ENCODE measurements around the gene GAK. TPM values are rescaled to one million over a fixed set of nuclear protein-coding genes. Genes with fewer than 3 reads are reported as not detected.

The GAK gene
- total RNA-seq, 2 experiments from 2014 or later: 97.0 to 101 TPM

DNA sequence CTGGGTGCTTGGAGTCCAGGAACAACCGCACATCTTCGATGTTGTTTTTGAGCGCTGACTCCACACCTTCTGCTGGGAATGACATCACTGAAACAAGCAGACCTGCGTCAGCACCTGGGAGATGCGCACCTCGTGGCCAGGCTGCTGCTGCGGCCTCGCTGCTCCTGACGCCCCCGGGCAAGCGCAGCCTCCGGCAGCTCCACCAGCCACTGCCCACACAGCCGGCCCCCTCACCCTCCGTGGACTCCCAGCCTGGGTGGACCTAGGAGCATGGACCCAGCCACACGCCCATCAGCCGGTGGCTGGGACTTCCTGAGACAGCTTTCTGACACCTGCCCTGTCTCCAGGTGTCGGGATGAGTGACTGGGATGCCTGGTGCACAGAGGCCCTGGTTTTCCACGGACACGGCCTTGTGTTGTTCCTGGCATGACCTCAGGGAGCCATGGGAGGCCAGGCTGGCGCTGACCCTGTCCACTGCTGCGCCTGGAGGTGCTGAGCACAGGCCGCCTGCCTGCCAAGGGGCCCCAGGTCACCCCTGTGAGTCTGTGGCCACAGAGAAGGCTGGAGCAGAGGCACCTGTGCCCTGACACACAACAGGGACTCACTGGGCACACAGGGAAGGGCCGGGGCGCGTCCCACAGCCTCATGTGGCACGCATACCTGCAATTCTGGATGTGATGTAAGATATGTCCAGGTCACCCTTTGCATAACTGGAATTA is 48.6 kb downstream of the GAK start:
- ChIA-PET POLR2A (no interaction called here), CTCF (no interaction called here)
- H3K27me3 Mint-ChIP-seq: no peaks in the 10 kb centered on the region
- no peak overlapping the region for H3K4me3 Mint-ChIP-seq
- DNase-seq: no peak
- peaks cover 21% of the 10 kb centered on the region for H3K4me1 Mint-ChIP-seq (ENCODE audit: low read depth)
- intact Hi-C loops (cut with micrococcal nuclease): no loop called here
- H3K27ac Mint-ChIP-seq: no peak overlapping the region
- H3K9me3 Mint-ChIP-seq: no peaks in the 10 kb centered on the region
- peaks cover 31% of the 10 kb centered on the region for H3K36me3 Mint-ChIP-seq

GRCh38 chr4:882646-883045 is 49.5 kb downstream of the GAK start:
- no peak for DNase-seq
- Mint-ChIP-seq H3K27ac (no peak overlapping the region), H3K9me3 (no peaks in the 10 kb centered on the region), H3K4me1 (ENCODE audit: low read depth) (peaks cover 28% of the 10 kb centered on the region), H3K4me3 (no peak overlapping the region), H3K36me3 (peaks cover 30% of the 10 kb centered on the region), H3K27me3 (no peaks in the 10 kb centered on the region)
- POLR2A ChIA-PET: no interaction called here
- CTCF ChIA-PET: no interaction called here
- intact Hi-C loops (cut with micrococcal nuclease): no loop called here

DNA sequence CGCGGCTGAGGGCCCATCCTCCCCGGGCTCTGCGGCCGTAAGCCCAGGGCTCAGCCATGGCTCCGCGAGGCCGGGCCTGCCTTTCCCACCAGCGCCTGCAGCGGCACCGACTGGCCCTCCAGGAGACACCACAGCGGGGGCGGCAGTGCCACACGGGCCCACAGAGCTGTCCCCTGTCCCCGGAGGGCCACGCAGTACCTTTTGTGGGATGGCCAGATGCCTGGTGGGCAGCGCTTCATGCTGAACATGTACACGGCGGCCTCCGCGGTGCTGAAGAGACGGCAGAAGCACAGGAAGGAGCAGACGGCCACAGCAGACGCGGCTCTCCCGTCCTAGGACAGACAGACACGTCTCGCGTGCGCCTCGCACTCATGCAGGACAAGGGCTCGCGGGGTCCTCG is 50.4 kb downstream of the GAK start:
- H3K27ac Mint-ChIP-seq: no peak overlapping the region
- ChIA-PET POLR2A (no interaction called here), CTCF (no interaction called here)
- H3K9me3 Mint-ChIP-seq: no peaks in the 10 kb centered on the region
- H3K36me3 Mint-ChIP-seq: peaks cover 32% of the 10 kb centered on the region
- no peaks in the 10 kb centered on the region for H3K27me3 Mint-ChIP-seq
- DNase-seq: no peak
- peaks cover 30% of the 10 kb centered on the region for H3K4me1 Mint-ChIP-seq (ENCODE audit: low read depth)
- H3K4me3 Mint-ChIP-seq: no peak overlapping the region
- intact Hi-C loops (cut with micrococcal nuclease): no loop called here

- H3K4me3 Mint-ChIP-seq: no peak overlapping the region
- DNase-seq: no peak
- ChIA-PET CTCF (interaction anchor here (0.8 to 1.7 kb wide), 3 partner anchors 17 to 139 kb away, joined by 3 to 4 read pairs (median 4); partner anchors contain the start of genes GAK and TMEM175), POLR2A (interaction anchor here (1.0 to 2.3 kb wide), 2 partner anchors 51 to 99 kb away, joined by 3 to 12 read pairs; partner anchors contain the start of genes GAK and TMEM175)
- H3K9me3 Mint-ChIP-seq: no peaks in the 10 kb centered on the region
- peaks cover 30% of the 10 kb centered on the region for H3K4me1 Mint-ChIP-seq (ENCODE audit: low read depth)
- H3K27me3 Mint-ChIP-seq: no peaks in the 10 kb centered on the region
- peaks cover 35% of the 10 kb centered on the region for H3K36me3 Mint-ChIP-seq
- H3K27ac Mint-ChIP-seq: peak overlapping the region; percentile 95
- intact Hi-C loops (cut with micrococcal nuclease): no loop called here
These were observed 51.3 kb downstream of the GAK start for GRCh38 chr4:880684-881405.

DNA sequence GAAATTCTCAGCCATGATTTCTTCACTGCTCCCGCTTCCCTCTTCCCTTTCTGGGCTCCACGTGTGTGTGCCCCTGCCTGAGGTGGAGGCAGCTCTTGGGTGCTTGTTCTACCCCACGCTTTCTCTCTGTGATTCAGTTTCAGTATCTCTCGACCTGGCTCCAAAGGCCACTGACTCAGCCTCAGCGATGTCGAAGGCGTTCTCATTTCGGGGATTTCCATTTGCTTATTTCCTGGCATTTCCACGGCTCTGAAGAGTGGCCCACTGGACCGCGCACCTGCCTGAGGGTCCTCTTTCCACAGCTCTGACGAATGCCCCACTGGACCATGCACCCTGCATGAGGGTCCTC is 52.4 kb downstream of the GAK start:
- H3K27me3 Mint-ChIP-seq: no peaks in the 10 kb centered on the region
- no peaks in the 10 kb centered on the region for H3K9me3 Mint-ChIP-seq
- POLR2A ChIA-PET: interaction anchor here (1.2 to 2.3 kb wide), 3 partner anchors 50 to 98 kb away, joined by 3 to 12 read pairs (median 10); partner anchors contain the start of genes GAK and TMEM175
- peak; percentile 87 for DNase-seq
- H3K4me1 Mint-ChIP-seq (ENCODE audit: low read depth): peaks cover 30% of the 10 kb centered on the region
- peaks cover 40% of the 10 kb centered on the region for H3K36me3 Mint-ChIP-seq
- CTCF ChIA-PET: interaction anchor here (1.0 to 1.7 kb wide), 4 partner anchors 42 to 138 kb away, joined by 3 to 4 read pairs (median 4); partner anchors contain the start of genes GAK, IDUA and TMEM175
- peak overlapping the region; percentile 95 for H3K27ac Mint-ChIP-seq
- peak overlapping the region; percentile 68 for H3K4me3 Mint-ChIP-seq
- intact Hi-C loops (cut with micrococcal nuclease): loop anchor here (1.0 to 2.0 kb wide), 8 partner anchors 39 to 322 kb away; partner anchors contain the start of genes GAK, IDUA and TMEM175

GRCh38 chr4:878796-879728 is 53.1 kb downstream of the GAK start:
- Mint-ChIP-seq H3K27ac (peak overlapping the region; percentile 95), H3K27me3 (no peaks in the 10 kb centered on the region), H3K36me3 (peaks cover 41% of the 10 kb centered on the region), H3K4me1 (ENCODE audit: low read depth) (peaks cover 30% of the 10 kb centered on the region), H3K9me3 (no peaks in the 10 kb centered on the region), H3K4me3 (peak overlapping the region; percentile 68)
- peak; percentile 67 for DNase-seq
- ChIA-PET CTCF (interaction anchor here (0.9 to 1.7 kb wide), 5 partner anchors 42 to 137 kb away, joined by 3 to 4 read pairs (median 4); partner anchors contain the start of genes GAK, IDUA and TMEM175), POLR2A (interaction anchor here (1.2 to 2.3 kb wide), 3 partner anchors 51 to 97 kb away, joined by 3 to 12 read pairs (median 10); partner anchors contain the start of genes GAK and TMEM175)
- intact Hi-C loops (cut with micrococcal nuclease): loop anchor here (1.0 to 2.0 kb wide), 8 partner anchors 38 to 322 kb away; partner anchors contain the start of genes GAK, IDUA and TMEM175

DNA sequence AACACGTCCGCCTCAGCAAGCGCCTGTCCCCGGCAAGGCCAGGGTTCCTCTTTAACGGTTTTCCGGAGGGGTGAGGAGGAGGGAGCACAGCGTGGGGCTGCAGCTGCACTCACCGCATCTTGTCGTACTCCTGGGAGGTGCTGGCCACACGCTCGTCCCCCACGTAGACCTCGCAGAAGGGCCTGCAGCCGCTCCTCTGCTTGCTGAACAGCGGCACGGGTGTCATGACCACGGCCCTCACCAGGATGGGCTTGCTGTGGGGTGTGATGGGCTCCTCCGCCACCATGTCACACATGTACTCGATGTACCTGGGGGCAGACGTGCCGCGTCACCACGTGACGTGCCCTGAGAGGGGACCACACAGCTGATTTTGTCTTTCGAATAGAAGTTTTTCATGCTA is 54.6 kb downstream of the GAK start:
- Mint-ChIP-seq H3K4me1 (ENCODE audit: low read depth) (peaks cover 30% of the 10 kb centered on the region), H3K27me3 (no peaks in the 10 kb centered on the region), H3K27ac (no peak overlapping the region), H3K4me3 (no peak overlapping the region), H3K36me3 (peaks cover 41% of the 10 kb centered on the region), H3K9me3 (no peaks in the 10 kb centered on the region)
- intact Hi-C loops (cut with micrococcal nuclease): no loop called here
- CTCF ChIA-PET: no interaction called here
- POLR2A ChIA-PET: no interaction called here
- DNase-seq: no peak

- Mint-ChIP-seq H3K27me3 (no peaks in the 10 kb centered on the region), H3K27ac (peak overlapping the region; percentile 24), H3K4me3 (no peak overlapping the region), H3K36me3 (peaks cover 39% of the 10 kb centered on the region), H3K9me3 (no peaks in the 10 kb centered on the region), H3K4me1 (ENCODE audit: low read depth) (peaks cover 30% of the 10 kb centered on the region)
- ChIA-PET CTCF (interaction anchor here (1.2 kb wide), 1 partner anchor 102 kb away, joined by 3 read pairs; no protein-coding TSS in a partner anchor), POLR2A (no interaction called here)
- no peak for DNase-seq
- intact Hi-C loops (cut with micrococcal nuclease): no loop called here
These were observed 55.3 kb downstream of the GAK start for GRCh38 chr4:876780-877179.

DNA sequence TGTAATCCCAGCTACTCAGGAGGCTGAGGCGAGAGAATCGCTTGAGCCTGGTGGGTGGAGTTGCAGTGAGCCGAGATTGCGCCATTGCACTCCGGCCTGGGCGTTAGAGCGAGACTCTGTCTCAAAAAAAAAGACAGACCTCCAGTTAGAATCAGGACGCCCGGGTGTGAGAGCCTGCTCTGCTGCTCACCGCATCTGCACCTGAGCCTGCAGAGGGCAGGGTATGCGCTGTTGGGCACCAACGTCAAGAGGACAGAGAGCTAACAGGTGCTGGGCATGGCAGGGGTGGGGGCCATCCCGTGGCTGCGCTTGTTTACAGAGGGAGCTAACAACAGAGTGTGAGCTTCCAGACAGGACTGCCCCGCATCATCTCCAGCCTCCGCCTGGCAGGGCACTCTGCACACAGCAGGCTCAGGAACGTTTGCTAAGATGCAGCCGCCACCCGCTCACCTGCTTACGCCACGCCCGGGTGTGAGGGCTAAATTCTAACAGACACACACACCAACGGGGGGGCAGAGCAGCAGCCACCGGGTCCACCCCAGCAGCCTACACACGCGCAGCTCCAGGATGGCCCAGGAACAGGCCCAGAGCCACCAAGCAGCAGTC is 56.2 kb downstream of the GAK start:
- DNase-seq: no peak
- intact Hi-C loops (cut with micrococcal nuclease): no loop called here
- H3K27me3 Mint-ChIP-seq: no peaks in the 10 kb centered on the region
- H3K27ac Mint-ChIP-seq: no peak overlapping the region
- H3K4me3 Mint-ChIP-seq: no peak overlapping the region
- H3K9me3 Mint-ChIP-seq: no peaks in the 10 kb centered on the region
- H3K4me1 Mint-ChIP-seq (ENCODE audit: low read depth): peaks cover 30% of the 10 kb centered on the region
- ChIA-PET CTCF (interaction anchor here (1.2 kb wide), 1 partner anchor 101 kb away, joined by 3 read pairs; no protein-coding TSS in a partner anchor), POLR2A (no interaction called here)
- peaks cover 39% of the 10 kb centered on the region for H3K36me3 Mint-ChIP-seq

- intact Hi-C loops (cut with micrococcal nuclease): no loop called here
- ChIA-PET POLR2A (no interaction called here), CTCF (no interaction called here)
- no peak for DNase-seq
- no peaks in the 10 kb centered on the region for H3K9me3 Mint-ChIP-seq
- H3K4me1 Mint-ChIP-seq (ENCODE audit: low read depth): peaks cover 26% of the 10 kb centered on the region
- no peaks in the 10 kb centered on the region for H3K27me3 Mint-ChIP-seq
- no peak overlapping the region for H3K27ac Mint-ChIP-seq
- H3K4me3 Mint-ChIP-seq: no peak overlapping the region
- peaks cover 38% of the 10 kb centered on the region for H3K36me3 Mint-ChIP-seq
These were observed 56.9 kb downstream of the GAK start for GRCh38 chr4:874971-875817.

DNA sequence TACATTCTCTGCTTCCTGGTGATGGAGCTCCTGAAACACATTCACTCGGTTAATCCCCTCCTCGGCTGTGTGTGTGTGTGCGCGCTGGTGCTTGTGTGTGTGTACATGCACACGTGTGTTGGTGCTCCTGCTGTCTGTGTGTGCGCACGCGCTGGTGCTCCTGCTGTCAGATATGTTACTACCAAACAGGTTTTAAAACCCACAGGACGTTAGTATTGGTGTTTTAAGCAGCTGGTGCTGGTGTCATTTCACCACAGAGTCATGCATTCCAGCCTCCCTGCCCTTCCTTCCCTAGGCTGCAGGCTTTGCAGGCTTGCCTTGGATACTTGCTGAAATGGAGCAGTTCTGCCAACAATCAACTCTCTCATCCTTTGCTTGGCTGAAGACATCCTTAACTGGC is 58.1 kb downstream of the GAK start:
- intact Hi-C loops (cut with micrococcal nuclease): no loop called here
- Mint-ChIP-seq H3K27me3 (no peaks in the 10 kb centered on the region), H3K27ac (no peak overlapping the region), H3K4me3 (no peak overlapping the region), H3K36me3 (peaks cover 40% of the 10 kb centered on the region), H3K9me3 (no peaks in the 10 kb centered on the region), H3K4me1 (ENCODE audit: low read depth) (peaks cover 14% of the 10 kb centered on the region)
- CTCF ChIA-PET: no interaction called here
- no peak for DNase-seq
- POLR2A ChIA-PET: no interaction called here

Measured in activated CD4-positive, alpha-beta memory T cell treated with anti-CD3 and anti-CD28 coated beads for 36 hours (primary cell).